ENCODE measurements around the gene PFKM.

DNA sequence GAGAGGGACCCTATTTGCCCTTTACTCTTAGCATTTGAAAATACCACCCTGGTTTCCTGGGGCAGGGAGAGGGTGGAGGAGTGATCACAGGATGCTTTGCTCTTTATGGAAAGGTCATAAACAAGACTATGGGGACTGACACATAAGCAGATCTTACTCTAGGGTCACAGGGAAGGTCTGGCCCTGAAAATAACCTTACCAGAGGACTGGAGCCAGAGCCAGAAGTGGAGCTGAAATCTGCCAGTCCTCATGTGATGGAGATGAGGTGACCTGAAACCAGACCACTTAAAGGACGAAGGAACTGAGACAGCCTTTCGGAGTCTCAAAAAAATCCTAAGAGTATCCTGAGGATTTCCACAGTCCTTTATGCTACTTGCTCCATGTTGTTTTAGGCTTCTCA lies 12.4 kb downstream of the PFKM start:
- TF ChIP-seq, protein P1, sequence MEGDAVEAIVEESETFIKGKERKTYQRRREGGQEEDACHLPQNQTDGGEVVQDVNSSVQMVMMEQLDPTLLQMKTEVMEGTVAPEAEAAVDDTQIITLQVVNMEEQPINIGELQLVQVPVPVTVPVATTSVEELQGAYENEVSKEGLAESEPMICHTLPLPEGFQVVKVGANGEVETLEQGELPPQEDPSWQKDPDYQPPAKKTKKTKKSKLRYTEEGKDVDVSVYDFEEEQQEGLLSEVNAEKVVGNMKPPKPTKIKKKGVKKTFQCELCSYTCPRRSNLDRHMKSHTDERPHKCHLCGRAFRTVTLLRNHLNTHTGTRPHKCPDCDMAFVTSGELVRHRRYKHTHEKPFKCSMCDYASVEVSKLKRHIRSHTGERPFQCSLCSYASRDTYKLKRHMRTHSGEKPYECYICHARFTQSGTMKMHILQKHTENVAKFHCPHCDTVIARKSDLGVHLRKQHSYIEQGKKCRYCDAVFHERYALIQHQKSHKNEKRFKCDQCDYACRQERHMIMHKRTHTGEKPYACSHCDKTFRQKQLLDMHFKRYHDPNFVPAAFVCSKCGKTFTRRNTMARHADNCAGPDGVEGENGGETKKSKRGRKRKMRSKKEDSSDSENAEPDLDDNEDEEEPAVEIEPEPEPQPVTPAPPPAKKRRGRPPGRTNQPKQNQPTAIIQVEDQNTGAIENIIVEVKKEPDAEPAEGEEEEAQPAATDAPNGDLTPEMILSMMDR (IDR thresholded peaks at IDR 0.05): no peak
- TF ChIP-seq POLR2A (IDR thresholded peaks at IDR 0.05): no peak

All from testis (tissue), 2 donors.